ENCODE results near the gene RSBN1.

RSBN1 gene

GRCh38 chr1:113812661-113813135 is 422 bp upstream of the RSBN1 start:
- DNase-seq (ENCODE audit: low read depth), result no peak

GRCh38 chr1:113811156-113811887 is 954 bp downstream of the RSBN1 start:
- no peak for DNase-seq (ENCODE audit: low read depth)

GRCh38 chr1:113809670-113810602 is 2.3 kb downstream of the RSBN1 start:
- no peak for DNase-seq (ENCODE audit: low read depth)

GRCh38 chr1:113808450-113809195 is 3.7 kb downstream of the RSBN1 start:
- no peak for DNase-seq (ENCODE audit: low read depth)

- DNase-seq (ENCODE audit: low read depth), result no peak
Observed at GRCh38 chr1:113805639-113806038, 6.6 kb downstream of the RSBN1 start.

GRCh38 chr1:113805256-113805531 is 7.1 kb downstream of the RSBN1 start:
- DNase-seq (ENCODE audit: low read depth), result no peak

GRCh38 chr1:113804421-113805255 is 7.6 kb downstream of the RSBN1 start:
- no peak for DNase-seq (ENCODE audit: low read depth)

GRCh38 chr1:113802367-113803007 is 9.8 kb downstream of the RSBN1 start:
- no peak for DNase-seq (ENCODE audit: low read depth)

GRCh38 chr1:113800487-113800886 is 11.8 kb downstream of the RSBN1 start:
- no peak for DNase-seq (ENCODE audit: low read depth)

GRCh38 chr1:113797472-113797871 is 14.8 kb downstream of the RSBN1 start:
- no peak for DNase-seq (ENCODE audit: low read depth)

GRCh38 chr1:113793878-113794834 is 18.1 kb downstream of the RSBN1 start:
- no peak for DNase-seq (ENCODE audit: low read depth)

- DNase-seq (ENCODE audit: low read depth), result no peak
Observed at GRCh38 chr1:113792986-113793385, 19.3 kb downstream of the RSBN1 start.

GRCh38 chr1:113792471-113792870 is 19.8 kb downstream of the RSBN1 start:
- no peak for DNase-seq (ENCODE audit: low read depth)

- no peak for DNase-seq (ENCODE audit: low read depth)
Observed at GRCh38 chr1:113788802-113789201, 23.5 kb downstream of the RSBN1 start.

GRCh38 chr1:113787663-113788062 is 24.6 kb downstream of the RSBN1 start:
- no peak for DNase-seq (ENCODE audit: low read depth)

- no peak for DNase-seq (ENCODE audit: low read depth)
Observed at GRCh38 chr1:113786069-113786468, 26.2 kb downstream of the RSBN1 start.

- DNase-seq (ENCODE audit: low read depth), result no peak
Observed at GRCh38 chr1:113784104-113784779, 28.0 kb downstream of the RSBN1 start.

- peak; percentile 16 for DNase-seq (ENCODE audit: low read depth)
Observed at GRCh38 chr1:113783254-113784103, 28.8 kb downstream of the RSBN1 start.

Data from GM04503 (cell line).